ENCODE results near the gene DMD. TPM values are rescaled to one million over a fixed set of nuclear protein-coding genes. Genes with fewer than 3 reads are reported as not detected.

The DMD gene
- polyA plus RNA-seq, 3 donors = 0.23 TPM; not detected in 2

- H3K27me3 Mint-ChIP-seq (ENCODE audit: low read depth in 3 of 3) = peaks cover 0 to 2% (median 0%) of the 10 kb centered on the region in 3 donors
- Histone ChIP-seq H2AFZ (ENCODE audit: insufficient read depth, low read depth, low read length, poor library complexity, severe bottlenecking) (no peak overlapping the region), H3K4me3 (replicated peaks in 1 of 3; ENCODE audit: low read depth in 2 of 3, low read length in 3 of 3) (no peak overlapping the region), H4K20me1 (ENCODE audit: insufficient read depth, low read length) (no peaks in the 10 kb centered on the region), H3K9me3 (replicated peaks in 1 of 2; ENCODE audit: control insufficient read depth in 1 of 2, insufficient read depth in 1 of 2, low read length in 2 of 2) (no peaks in the 10 kb centered on the region), H3K27me3 (ENCODE audit: control insufficient read depth in 2 of 2, insufficient read depth in 2 of 2, low read length in 2 of 2) (no peaks in the 10 kb centered on the region), H3K79me2 (ENCODE audit: insufficient read depth, low read length) (no peaks in the 10 kb centered on the region), H3K27ac (ENCODE audit: low read depth in 1 of 2, low read length in 2 of 2) (no peak overlapping the region), H3K4me1 (ENCODE audit: control insufficient read depth in 1 of 2, insufficient read depth in 2 of 2, low read length in 2 of 2) (no peaks in the 10 kb centered on the region), H3K9ac (ENCODE audit: insufficient read depth, low read length, poor library complexity, severe bottlenecking) (no peak overlapping the region), H3K36me3 (replicated peaks in 1 of 2; ENCODE audit: control insufficient read depth in 1 of 2, insufficient read depth in 2 of 2, low read length in 2 of 2) (no peaks in the 10 kb centered on the region), H3K4me2 (replicated peaks; ENCODE audit: extremely low read depth, low read length, poor library complexity, severe bottlenecking) (no peak overlapping the region)
- intact Hi-C loops (cut with micrococcal nuclease) = no loop called here
- H3K27ac Mint-ChIP-seq = no peak overlapping the region
- H3K36me3 Mint-ChIP-seq = no peaks in the 10 kb centered on the region
- no peak for DNase-seq
- no CpG with 5 or more reads among the region's 7 CpGs for WGBS (ENCODE audit: insufficient coverage)
- TF ChIP-seq CTCF (IDR thresholded peaks at IDR 0.05) = no peak
- H3K4me1 Mint-ChIP-seq = no peaks in the 10 kb centered on the region
- H3K9me3 Mint-ChIP-seq = peaks cover 0 to 6% (median 1%) of the 10 kb centered on the region in 7 donors
- no peak overlapping the region for H3K4me3 Mint-ChIP-seq
Measured at GRCh38 chrX:31527455-31528126, 1683.8 kb downstream of the DMD start.

- Histone ChIP-seq H3K4me3 (replicated peaks in 1 of 3; ENCODE audit: low read depth in 2 of 3, low read length in 3 of 3) (no peak overlapping the region), H3K4me2 (replicated peaks; ENCODE audit: extremely low read depth, low read length, poor library complexity, severe bottlenecking) (no peak overlapping the region), H3K4me1 (ENCODE audit: control insufficient read depth in 1 of 2, insufficient read depth in 2 of 2, low read length in 2 of 2) (no peaks in the 10 kb centered on the region), H3K36me3 (replicated peaks in 1 of 2; ENCODE audit: control insufficient read depth in 1 of 2, insufficient read depth in 2 of 2, low read length in 2 of 2) (no peaks in the 10 kb centered on the region), H3K27ac (ENCODE audit: low read depth in 1 of 2, low read length in 2 of 2) (no peak overlapping the region), H3K9ac (ENCODE audit: insufficient read depth, low read length, poor library complexity, severe bottlenecking) (no peak overlapping the region), H3K79me2 (ENCODE audit: insufficient read depth, low read length) (no peaks in the 10 kb centered on the region), H4K20me1 (ENCODE audit: insufficient read depth, low read length) (no peaks in the 10 kb centered on the region), H2AFZ (ENCODE audit: insufficient read depth, low read depth, low read length, poor library complexity, severe bottlenecking) (no peak overlapping the region), H3K9me3 (replicated peaks in 1 of 2; ENCODE audit: control insufficient read depth in 1 of 2, insufficient read depth in 1 of 2, low read length in 2 of 2) (no peaks in the 10 kb centered on the region), H3K27me3 (ENCODE audit: control insufficient read depth in 2 of 2, insufficient read depth in 2 of 2, low read length in 2 of 2) (no peaks in the 10 kb centered on the region)
- Mint-ChIP-seq H3K4me3 (no peak overlapping the region), H3K27me3 (ENCODE audit: low read depth in 3 of 3) (peaks cover 0 to 2% (median 0%) of the 10 kb centered on the region in 3 donors), H3K4me1 (no peaks in the 10 kb centered on the region), H3K27ac (no peak overlapping the region), H3K9me3 (peaks cover 0 to 8% (median 0%) of the 10 kb centered on the region in 7 donors), H3K36me3 (no peaks in the 10 kb centered on the region)
- DNase-seq = no peak
- TF ChIP-seq CTCF (IDR thresholded peaks at IDR 0.05) = no peak
- intact Hi-C loops (cut with micrococcal nuclease) = no loop called here
- WGBS (ENCODE audit: insufficient coverage) = no CpG with 5 or more reads among the region's 7 CpGs
Measured at GRCh38 chrX:31523884-31524536, 1687.3 kb downstream of the DMD start.

Measured in CD14-positive monocyte (primary cell).